Tibial artery (tissue), 4 donors: ENCODE results near the gene REPS2.

Experiments used
- DNase-seq, 2 donors: peaks; one replicate each; pipeline ENCODE4 v3.0.0-alpha.2; 2019
- H3K27ac ChIP-seq, 2 donors: fragments of 200-600 bp; sonication (generic) in 1 of 2; 1 replicate in 1 of 2; 2 replicates in 1 of 2; pipeline ENCODE4 v1.5.1; 2018 to 2019; ENCODE audit warnings: mild to moderate bottlenecking in 1 of 2
- H3K27me3 ChIP-seq, 2 donors: fragments of 200-600 bp; sonication (generic) in 1 of 2; one replicate each; pipeline versions ENCODE4 v1.5.1 to v1.6.0; 2016 to 2019
- H3K36me3 ChIP-seq, 3 donors: fragments of 200-600 bp; sonication (generic) in 2 of 3; one replicate each; pipeline ENCODE4 v1.5.1; 2016 to 2019; ENCODE audit warnings: mild to moderate bottlenecking in 2 of 3
- H3K4me1 ChIP-seq, 4 donors: fragments of 200-600 bp; sonication (generic) in 2 of 4; 1 replicate in 3 of 4; 2 replicates in 1 of 4; pipeline ENCODE4 v1.5.1; 2016 to 2019
- H3K4me3 ChIP-seq, 2 donors: fragments of 200-600 bp; sonication (generic) in 1 of 2; 1 replicate in 1 of 2; 2 replicates in 1 of 2; pipeline ENCODE4 v1.5.1; 2018 to 2019; ENCODE audit warnings: mild to moderate bottlenecking in 2 of 2
- H3K9me3 ChIP-seq, 3 donors: fragments of 200-600 bp; sonication (generic) in 1 of 3; one replicate each; pipeline ENCODE4 v1.5.1; 2016 to 2019
- intact Hi-C: fragments of 100-400 bp; cut with DNase I; formaldehyde crosslinking; loops from one replicate; pipeline ENCODE4 v1.15.0; 2023; ENCODE audit warnings: low total_unique reads
- TF ChIP-seq, protein P1 (sequence below), 2 experiments: fragments of 200-600 bp in 1 of 2; fragments of 450-650 bp in 1 of 2; IDR thresholded peaks; one replicate each; pipeline ENCODE4 v1.5.1; 2017 to 2019; ENCODE audit warnings: antibody characterized with exemption in 2 of 2, mild to moderate bottlenecking in 1 of 2, moderate library complexity in 1 of 2

Gene REPS2

DNA sequence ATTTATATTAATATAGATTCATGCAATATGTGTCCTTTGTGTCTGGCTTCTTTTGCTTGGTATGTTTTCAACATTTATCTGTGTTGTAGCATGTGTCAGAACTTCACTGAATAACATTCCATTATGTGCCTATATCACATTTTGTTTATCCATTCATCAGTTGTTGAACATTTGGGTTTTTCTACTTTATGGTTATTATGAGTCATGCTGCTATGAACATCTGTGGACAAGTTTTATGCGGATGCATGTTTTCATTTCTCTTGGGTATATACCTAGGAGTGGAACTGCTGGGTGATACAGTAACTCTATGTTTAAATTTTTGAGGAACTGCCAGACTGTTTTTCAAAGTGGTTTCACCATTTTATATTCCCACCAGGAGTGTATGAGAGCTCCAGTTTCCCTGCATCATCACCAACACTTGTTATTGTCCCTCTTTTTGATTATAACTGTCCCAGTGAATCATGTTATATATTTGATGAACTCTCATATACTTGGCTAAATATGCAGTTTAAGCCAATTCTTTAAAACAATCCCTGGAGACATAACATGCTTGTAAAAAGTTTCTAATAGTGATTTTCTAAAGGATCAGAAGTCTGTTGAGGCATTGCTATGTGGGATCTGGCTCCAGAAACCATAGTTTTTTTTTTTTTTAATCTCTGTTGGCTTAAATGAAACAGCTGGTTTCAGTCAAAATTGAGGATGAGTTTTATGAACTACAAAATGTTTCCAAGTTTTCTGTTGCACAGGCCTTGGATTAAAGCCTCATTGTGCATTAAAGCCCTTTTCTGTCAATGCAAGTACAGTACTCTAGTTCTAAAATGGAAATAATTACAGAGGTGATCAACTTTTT lies 21.6 kb upstream of the REPS2 start:
- no peaks in the 10 kb centered on the region for H3K27me3 ChIP-seq
- intact Hi-C loops: no loop called here
- DNase-seq: no peak

DNA sequence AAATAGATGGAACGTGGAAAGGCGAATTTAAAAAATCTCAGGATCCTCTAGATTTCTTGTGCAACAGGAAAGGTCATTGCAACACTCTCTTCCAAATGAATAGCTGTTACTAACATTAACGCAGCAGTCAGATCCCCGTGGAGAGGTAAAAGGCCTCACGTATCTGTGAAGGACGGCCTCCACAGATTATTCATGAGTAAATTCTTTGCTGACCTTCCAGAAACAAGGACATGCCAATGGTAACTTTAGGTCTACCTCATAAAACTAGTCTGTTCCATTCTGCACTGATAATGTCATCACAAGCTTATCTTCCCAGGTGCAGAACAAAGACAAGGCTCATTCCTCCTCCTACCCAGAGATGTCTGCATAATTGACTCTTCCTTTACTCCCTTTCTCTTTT lies 16.1 kb upstream of the REPS2 start:
- H3K27ac ChIP-seq: no peak overlapping the region
- intact Hi-C loops: no loop called here
- no peaks in the 10 kb centered on the region for H3K9me3 ChIP-seq

More for the DNA sequence above, 21.6 kb upstream of the REPS2 start:
- Histone ChIP-seq H3K9me3 (peaks cover 0 to 8% (median 0%) of the 10 kb centered on the region in 3 donors), H3K4me1 (no peaks in the 10 kb centered on the region), H3K36me3 (no peaks in the 10 kb centered on the region), H3K4me3 (no peak overlapping the region), H3K27ac (no peak overlapping the region)
- TF ChIP-seq, protein P1, sequence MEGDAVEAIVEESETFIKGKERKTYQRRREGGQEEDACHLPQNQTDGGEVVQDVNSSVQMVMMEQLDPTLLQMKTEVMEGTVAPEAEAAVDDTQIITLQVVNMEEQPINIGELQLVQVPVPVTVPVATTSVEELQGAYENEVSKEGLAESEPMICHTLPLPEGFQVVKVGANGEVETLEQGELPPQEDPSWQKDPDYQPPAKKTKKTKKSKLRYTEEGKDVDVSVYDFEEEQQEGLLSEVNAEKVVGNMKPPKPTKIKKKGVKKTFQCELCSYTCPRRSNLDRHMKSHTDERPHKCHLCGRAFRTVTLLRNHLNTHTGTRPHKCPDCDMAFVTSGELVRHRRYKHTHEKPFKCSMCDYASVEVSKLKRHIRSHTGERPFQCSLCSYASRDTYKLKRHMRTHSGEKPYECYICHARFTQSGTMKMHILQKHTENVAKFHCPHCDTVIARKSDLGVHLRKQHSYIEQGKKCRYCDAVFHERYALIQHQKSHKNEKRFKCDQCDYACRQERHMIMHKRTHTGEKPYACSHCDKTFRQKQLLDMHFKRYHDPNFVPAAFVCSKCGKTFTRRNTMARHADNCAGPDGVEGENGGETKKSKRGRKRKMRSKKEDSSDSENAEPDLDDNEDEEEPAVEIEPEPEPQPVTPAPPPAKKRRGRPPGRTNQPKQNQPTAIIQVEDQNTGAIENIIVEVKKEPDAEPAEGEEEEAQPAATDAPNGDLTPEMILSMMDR (IDR thresholded peaks at IDR 0.05): no peak

DNA sequence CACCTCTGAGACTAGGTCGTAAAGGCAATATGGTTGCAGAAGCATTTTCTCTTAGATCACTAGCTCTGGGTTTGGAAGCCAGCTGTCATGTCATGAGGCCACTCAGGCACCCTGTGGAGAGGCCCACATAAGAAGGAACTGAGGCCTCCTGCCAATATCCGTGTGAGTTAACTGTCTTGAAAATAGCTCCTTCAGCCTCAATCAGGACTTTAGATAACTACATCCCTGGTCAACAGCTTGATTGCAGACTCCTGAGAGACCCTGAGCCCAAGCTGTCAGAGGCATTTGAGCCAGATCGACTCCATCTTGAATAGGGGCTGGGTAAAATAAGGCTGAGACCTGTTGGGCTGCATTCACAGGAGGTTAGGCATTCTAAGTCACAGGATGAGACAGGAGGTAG lies 15.1 kb upstream of the REPS2 start:
- no peak for DNase-seq
- no peaks in the 10 kb centered on the region for H3K36me3 ChIP-seq
- TF ChIP-seq, protein P1 (IDR thresholded peaks at IDR 0.05): no peak
- H3K4me1 ChIP-seq: no peaks in the 10 kb centered on the region
- no peak overlapping the region for H3K27ac ChIP-seq
- H3K4me3 ChIP-seq: no peak overlapping the region
- intact Hi-C loops: no loop called here
- H3K9me3 ChIP-seq: no peaks in the 10 kb centered on the region
- H3K27me3 ChIP-seq: no peaks in the 10 kb centered on the region

More for the DNA sequence above, 16.1 kb upstream of the REPS2 start:
- TF ChIP-seq, protein P1 (IDR thresholded peaks at IDR 0.05): no peak
- Histone ChIP-seq H3K4me3 (no peak overlapping the region), H3K27me3 (no peaks in the 10 kb centered on the region), H3K4me1 (no peaks in the 10 kb centered on the region), H3K36me3 (no peaks in the 10 kb centered on the region)
- DNase-seq: no peak

DNA sequence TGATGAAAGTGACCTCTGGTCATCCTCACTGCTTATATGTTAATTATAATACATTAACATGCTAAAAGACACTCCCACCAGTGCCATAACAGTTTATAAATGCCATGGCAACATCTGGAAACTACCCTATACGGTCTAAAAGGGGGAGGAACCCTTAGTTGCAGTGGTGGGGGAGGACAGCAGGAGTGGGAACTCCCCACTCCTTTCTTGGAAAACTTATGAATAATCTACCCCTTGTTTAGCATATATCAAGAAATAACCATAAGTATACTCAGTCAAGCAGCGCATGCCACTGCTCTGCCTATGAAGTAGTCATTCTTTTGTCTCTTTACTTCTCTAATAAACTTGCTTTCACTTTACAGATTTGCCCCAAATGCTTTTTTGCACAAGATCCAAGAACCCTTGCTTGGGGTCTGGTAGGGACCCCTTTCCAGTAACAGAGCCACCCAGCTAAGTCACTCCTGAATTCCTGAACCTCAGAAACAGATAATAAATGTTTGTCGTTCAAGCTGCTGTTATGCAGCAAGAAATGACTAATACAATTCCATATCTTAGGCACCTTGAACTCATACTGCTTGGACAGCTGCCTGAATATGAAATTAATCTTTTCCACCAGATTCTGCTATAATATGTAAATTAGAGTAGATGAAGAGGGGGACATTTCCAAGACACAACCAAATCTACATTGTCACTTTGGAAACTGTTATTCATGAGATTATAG lies 14.4 kb upstream of the REPS2 start:
- Histone ChIP-seq H3K27me3 (no peaks in the 10 kb centered on the region), H3K36me3 (no peaks in the 10 kb centered on the region), H3K27ac (no peak overlapping the region), H3K9me3 (no peaks in the 10 kb centered on the region), H3K4me1 (no peaks in the 10 kb centered on the region), H3K4me3 (no peak overlapping the region)
- intact Hi-C loops: no loop called here
- no peak for DNase-seq
- TF ChIP-seq, protein P1 (IDR thresholded peaks at IDR 0.05): no peak

DNA sequence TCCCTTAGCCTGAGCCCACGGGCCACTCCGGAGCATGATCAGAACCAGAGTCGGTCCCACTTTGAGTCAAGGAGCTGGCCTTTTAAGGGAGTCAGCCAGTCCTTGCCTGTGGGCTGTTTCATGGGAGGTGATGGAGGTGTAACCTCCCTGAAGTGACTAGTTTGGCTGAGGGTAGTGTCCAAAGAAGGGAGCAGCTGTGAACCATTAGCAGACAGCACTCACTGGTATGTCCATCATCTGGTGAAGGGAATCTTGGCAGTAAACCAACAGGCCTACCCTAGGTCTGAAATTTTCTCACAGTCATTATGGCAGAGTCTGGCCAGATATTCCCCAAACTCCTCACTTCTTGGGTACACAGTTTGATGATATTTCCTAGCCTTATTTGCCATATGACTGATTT lies 12.3 kb upstream of the REPS2 start:
- H3K27me3 ChIP-seq: no peaks in the 10 kb centered on the region
- intact Hi-C loops: no loop called here
- no peaks in the 10 kb centered on the region for H3K36me3 ChIP-seq
- DNase-seq: no peak
- peaks cover 0 to 10% (median 6%) of the 10 kb centered on the region in 3 donors for H3K9me3 ChIP-seq
- H3K4me1 ChIP-seq: no peaks in the 10 kb centered on the region
- TF ChIP-seq, protein P1 (IDR thresholded peaks at IDR 0.05): no peak
- H3K27ac ChIP-seq: no peak overlapping the region
- no peak overlapping the region for H3K4me3 ChIP-seq
